Central memory CD8-positive, alpha-beta T cell (primary cell): ENCODE measurements around the gene BTBD16.

Source experiments
- ATAC-seq: fragments of 150-1000 bp; cut with Tn5 transposase; replicated peaks from 2 replicates; pipeline ENCODE4 v1.10.0; 2022; ENCODE audit warnings: mild to moderate bottlenecking, moderate FRiP score, moderate number of reproducible peaks; ENCODE audit not compliant: poor library complexity, severe bottlenecking; ENCODE audit errors: extremely low read depth
- DNase-seq, 2 donors: peaks; one replicate each; pipeline ENCODE4 v3.0.0; 2021; ENCODE audit warnings: low spot score in 2 of 2
- H3K27ac Mint-ChIP-seq: one replicate; pipeline ENCODE4 v1.8.0; 2022; ENCODE audit warnings: low read depth, mild to moderate bottlenecking, moderate library complexity, mixed read lengths
- H3K27me3 Mint-ChIP-seq: one replicate; pipeline ENCODE4 v1.8.0; 2022; ENCODE audit warnings: mixed read lengths
- H3K36me3 Mint-ChIP-seq: one replicate; pipeline ENCODE4 v1.8.0; 2022; ENCODE audit warnings: mild to moderate bottlenecking, moderate library complexity, mixed read lengths; ENCODE audit not compliant: insufficient read depth
- H3K4me1 Mint-ChIP-seq: one replicate; pipeline ENCODE4 v1.8.0; 2022; ENCODE audit warnings: mixed read lengths
- H3K4me3 Mint-ChIP-seq: one replicate; pipeline ENCODE4 v1.8.0; 2022; ENCODE audit warnings: mild to moderate bottlenecking, moderate library complexity, mixed read lengths
- H3K9me3 Mint-ChIP-seq: one replicate; pipeline ENCODE4 v1.8.0; 2022; ENCODE audit warnings: mixed read lengths

The BTBD16 gene

DNA sequence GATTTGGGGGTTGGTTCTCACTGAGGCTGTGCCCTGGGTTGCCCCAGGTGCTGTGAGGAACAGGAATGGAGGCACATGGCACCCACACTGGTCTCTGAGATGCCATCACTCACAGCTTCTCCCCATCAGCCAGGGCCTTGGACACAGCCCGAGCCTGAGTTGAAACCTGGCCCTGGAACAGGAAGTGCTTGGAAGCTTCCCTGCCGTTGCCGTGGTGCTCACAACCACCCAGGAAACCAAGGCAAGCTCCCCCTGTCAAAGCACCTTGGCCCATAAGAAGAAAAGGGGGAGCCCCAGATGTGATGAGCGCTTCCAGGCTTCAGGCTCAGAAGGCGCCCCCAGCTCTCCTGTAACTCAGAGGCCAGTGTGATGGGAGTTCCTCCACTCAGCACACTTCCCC, at the start of gene BTBD16:
BTBD16 (plus strand) TSS at position 221 of the 400 bp plus-strand sequence. CDS start 3,786 bp downstream, outside the sequence.
- DNase-seq (no peak), ATAC-seq (no peak)
- Mint-ChIP-seq H3K27me3 (peaks cover 32% of the 10 kb centered on the region), H3K4me3 (no peak within 1 kb of the TSS), H3K4me1 (peaks cover 6% of the 10 kb centered on the region), H3K27ac (no peak within 1 kb of the TSS), H3K9me3 (no peaks in the 10 kb centered on the region), H3K36me3 (no peaks in the 10 kb centered on the region)

- no peak for ATAC-seq
- H3K4me1 Mint-ChIP-seq, result no peaks in the 10 kb centered on the region
- DNase-seq, result no peak
- H3K4me3 Mint-ChIP-seq, result no peak overlapping the region
- H3K27me3 Mint-ChIP-seq, result peaks cover 58% of the 10 kb centered on the region
- H3K27ac Mint-ChIP-seq, result no peak overlapping the region
- no peaks in the 10 kb centered on the region for H3K9me3 Mint-ChIP-seq
- no peaks in the 10 kb centered on the region for H3K36me3 Mint-ChIP-seq
Measured at GRCh38 chr10:122221958-122222357, 49.1 kb upstream of the BTBD16 start.

- no peaks in the 10 kb centered on the region for H3K9me3 Mint-ChIP-seq
- H3K4me1 Mint-ChIP-seq, result no peaks in the 10 kb centered on the region
- H3K4me3 Mint-ChIP-seq, result no peak overlapping the region
- ATAC-seq, result no peak
- H3K36me3 Mint-ChIP-seq, result no peaks in the 10 kb centered on the region
- H3K27ac Mint-ChIP-seq, result no peak overlapping the region
- H3K27me3 Mint-ChIP-seq, result peaks cover 62% of the 10 kb centered on the region
- no peak for DNase-seq
Measured at GRCh38 chr10:122222638-122223037, 48.5 kb upstream of the BTBD16 start.

DNA sequence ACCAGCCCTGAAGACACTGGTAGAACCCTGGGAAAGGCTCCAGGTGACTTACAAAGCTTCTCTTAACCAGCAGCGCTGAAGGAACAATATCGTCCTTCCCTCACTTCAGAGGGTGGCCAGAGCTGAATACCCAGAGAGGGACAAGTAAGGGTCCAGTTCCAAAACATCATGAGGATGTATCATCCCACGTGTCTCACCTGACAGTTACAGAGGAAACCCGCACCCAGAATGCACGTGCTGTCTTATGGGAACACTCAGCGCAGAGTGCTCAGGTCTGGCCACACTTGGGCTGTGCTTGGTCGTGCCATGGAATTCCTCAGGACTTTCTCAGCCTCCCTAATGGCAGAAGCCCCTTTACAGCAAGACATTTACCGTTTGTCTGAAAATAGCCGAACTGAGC, 46.9 kb upstream of the BTBD16 start:
- Mint-ChIP-seq H3K36me3 (no peaks in the 10 kb centered on the region), H3K27ac (no peak overlapping the region), H3K27me3 (peaks cover 52% of the 10 kb centered on the region), H3K4me1 (no peaks in the 10 kb centered on the region), H3K9me3 (no peaks in the 10 kb centered on the region), H3K4me3 (no peak overlapping the region)
- no peak for DNase-seq
- ATAC-seq, result no peak

DNA sequence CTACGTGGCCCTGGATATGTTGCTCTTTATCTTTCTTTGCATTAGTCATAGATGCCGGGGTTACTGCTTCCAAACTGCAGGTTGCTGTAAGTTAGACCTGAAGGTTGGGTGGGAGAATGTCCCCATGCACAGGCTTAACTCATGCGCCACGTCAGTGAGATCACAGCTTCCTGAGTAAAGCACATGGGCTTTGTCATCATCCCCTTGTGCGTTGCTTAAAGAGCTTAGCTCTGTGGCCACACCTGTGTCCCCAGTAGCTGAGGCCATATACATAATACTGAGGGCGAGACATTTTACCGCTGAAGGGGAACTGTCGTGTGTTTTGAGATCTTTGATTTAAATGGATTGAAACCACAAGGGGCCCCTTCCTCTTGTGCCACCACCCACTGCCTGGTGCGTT, 45.8 kb upstream of the BTBD16 start:
- ATAC-seq, result no peak
- no peak for DNase-seq
- Mint-ChIP-seq H3K27me3 (peaks cover 61% of the 10 kb centered on the region), H3K9me3 (no peaks in the 10 kb centered on the region), H3K4me3 (no peak overlapping the region), H3K36me3 (no peaks in the 10 kb centered on the region), H3K4me1 (no peaks in the 10 kb centered on the region), H3K27ac (no peak overlapping the region)

GRCh38 chr10:122227754-122228153, 43.3 kb upstream of the BTBD16 start:
- H3K36me3 Mint-ChIP-seq, result no peaks in the 10 kb centered on the region
- peaks cover 60% of the 10 kb centered on the region for H3K27me3 Mint-ChIP-seq
- ATAC-seq (no peak), DNase-seq (no peak)
- no peaks in the 10 kb centered on the region for H3K4me1 Mint-ChIP-seq
- H3K27ac Mint-ChIP-seq, result no peak overlapping the region
- no peak overlapping the region for H3K4me3 Mint-ChIP-seq
- no peaks in the 10 kb centered on the region for H3K9me3 Mint-ChIP-seq

- no peak for DNase-seq
- Mint-ChIP-seq H3K36me3 (no peaks in the 10 kb centered on the region), H3K4me1 (no peaks in the 10 kb centered on the region), H3K27ac (no peak overlapping the region), H3K27me3 (peaks cover 74% of the 10 kb centered on the region), H3K9me3 (no peaks in the 10 kb centered on the region), H3K4me3 (no peak overlapping the region)
- ATAC-seq, result no peak
Measured at GRCh38 chr10:122229666-122230065, 41.4 kb upstream of the BTBD16 start.

DNA sequence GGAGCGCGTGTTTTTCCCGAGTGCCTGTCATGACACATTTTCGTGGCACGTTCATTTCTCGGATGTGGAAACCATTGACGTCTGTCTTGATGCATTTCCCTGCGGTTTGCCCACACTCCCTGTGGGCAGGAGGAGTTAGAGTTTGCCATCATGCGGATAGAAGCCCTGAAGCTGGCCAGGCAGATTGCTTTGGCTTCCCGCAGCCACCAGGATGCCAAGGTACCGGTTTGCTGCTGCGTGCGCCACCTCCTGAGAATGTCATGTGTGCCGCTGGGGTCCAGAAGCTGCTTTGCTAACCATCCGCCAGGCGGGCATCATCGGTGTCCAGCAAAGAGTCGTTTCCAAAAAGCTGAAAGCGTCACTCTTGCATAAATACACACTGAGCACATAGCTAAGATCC, 40.9 kb upstream of the BTBD16 start:
- H3K27me3 Mint-ChIP-seq, result peaks cover 68% of the 10 kb centered on the region
- H3K4me3 Mint-ChIP-seq, result no peak overlapping the region
- H3K27ac Mint-ChIP-seq, result no peak overlapping the region
- DNase-seq (no peak), ATAC-seq (no peak)
- no peaks in the 10 kb centered on the region for H3K36me3 Mint-ChIP-seq
- no peaks in the 10 kb centered on the region for H3K9me3 Mint-ChIP-seq
- H3K4me1 Mint-ChIP-seq, result no peaks in the 10 kb centered on the region

GRCh38 chr10:122232769-122233168, 38.3 kb upstream of the BTBD16 start:
- H3K9me3 Mint-ChIP-seq, result no peaks in the 10 kb centered on the region
- no peak overlapping the region for H3K27ac Mint-ChIP-seq
- DNase-seq (no peak), ATAC-seq (no peak)
- H3K4me3 Mint-ChIP-seq, result no peak overlapping the region
- H3K4me1 Mint-ChIP-seq, result no peaks in the 10 kb centered on the region
- H3K36me3 Mint-ChIP-seq, result no peaks in the 10 kb centered on the region
- peaks cover 59% of the 10 kb centered on the region for H3K27me3 Mint-ChIP-seq

GRCh38 chr10:122233857-122234348, 37.2 kb upstream of the BTBD16 start:
- Mint-ChIP-seq H3K27ac (no peak overlapping the region), H3K36me3 (no peaks in the 10 kb centered on the region), H3K27me3 (peaks cover 59% of the 10 kb centered on the region), H3K4me1 (no peaks in the 10 kb centered on the region), H3K4me3 (no peak overlapping the region), H3K9me3 (no peaks in the 10 kb centered on the region)
- ATAC-seq (no peak), DNase-seq (no peak)

DNA sequence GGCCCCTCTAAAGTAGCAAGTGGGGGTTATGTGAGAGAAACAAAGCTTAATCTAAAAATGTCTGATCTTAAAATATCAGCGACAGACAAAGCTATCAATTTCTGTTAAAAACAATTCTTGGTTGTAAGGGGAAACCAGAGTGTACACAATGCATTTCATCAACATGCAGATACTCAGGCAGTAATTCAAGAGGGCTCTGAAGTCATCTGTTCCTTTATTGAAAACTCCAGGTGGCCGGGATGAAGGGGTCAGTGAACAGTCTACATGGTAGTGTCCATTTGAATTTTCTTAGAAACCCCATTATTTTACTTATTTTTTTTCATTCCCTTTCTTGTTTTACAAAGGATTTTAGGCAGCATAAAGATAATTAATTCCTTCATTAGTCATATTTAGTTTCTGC, 36.7 kb upstream of the BTBD16 start:
- H3K9me3 Mint-ChIP-seq, result no peaks in the 10 kb centered on the region
- no peaks in the 10 kb centered on the region for H3K4me1 Mint-ChIP-seq
- no peak overlapping the region for H3K27ac Mint-ChIP-seq
- H3K27me3 Mint-ChIP-seq, result peaks cover 56% of the 10 kb centered on the region
- no peaks in the 10 kb centered on the region for H3K36me3 Mint-ChIP-seq
- ATAC-seq (no peak), DNase-seq (no peak)
- H3K4me3 Mint-ChIP-seq, result no peak overlapping the region

GRCh38 chr10:122236690-122237306, 34.3 kb upstream of the BTBD16 start:
- ATAC-seq, result no peak
- Mint-ChIP-seq H3K36me3 (no peaks in the 10 kb centered on the region), H3K27me3 (peaks cover 43% of the 10 kb centered on the region)

GRCh38 chr10:122237331-122237990, 33.6 kb upstream of the BTBD16 start:
- Mint-ChIP-seq H3K9me3 (no peaks in the 10 kb centered on the region), H3K27me3 (peaks cover 36% of the 10 kb centered on the region), H3K4me1 (no peaks in the 10 kb centered on the region), H3K4me3 (no peak overlapping the region), H3K27ac (no peak overlapping the region), H3K36me3 (no peaks in the 10 kb centered on the region)
- ATAC-seq, result no peak
- no peak for DNase-seq

More at GRCh38 chr10:122236690-122237306, 34.3 kb upstream of the BTBD16 start:
- DNase-seq, result no peak
- no peaks in the 10 kb centered on the region for H3K9me3 Mint-ChIP-seq
- H3K4me1 Mint-ChIP-seq, result no peaks in the 10 kb centered on the region
- no peak overlapping the region for H3K4me3 Mint-ChIP-seq
- no peak overlapping the region for H3K27ac Mint-ChIP-seq
